Karpas-422 (cell line): ENCODE results near the gene C15orf39. TPM values are rescaled to one million over a fixed set of nuclear protein-coding genes. Genes with fewer than 3 reads are reported as not detected.
"Not testable (repeated sequence)": the region's sequence is repeated elsewhere in the genome, so short reads cannot be mapped to it uniquely, and the experiment has no call there.

Experiments used
- DNase-seq: peaks from one replicate; pipeline ENCODE4 v3.0.0-alpha.2; 2015
- H2AFZ ChIP-seq: fragments of 200-600 bp; sonication (generic); 2 replicates; pipeline ENCODE4 v1.6.1; 2014; ENCODE audit warnings: antibody characterized with exemption, low read length, mixed read lengths
- H3K27ac ChIP-seq: fragments of 200-600 bp; sonication (generic); 2 replicates; pipeline ENCODE4 v1.5.1; 2014; ENCODE audit warnings: mild to moderate bottlenecking, low read length, moderate library complexity
- H3K27me3 ChIP-seq: fragments of 200-600 bp; sonication (generic); 2 replicates; pipeline ENCODE4 v1.6.1; 2014; ENCODE audit warnings: low read length, mixed read lengths
- H3K36me3 ChIP-seq: fragments of 200-600 bp; sonication (generic); 2 replicates; pipeline ENCODE4 v1.6.1; 2014; ENCODE audit warnings: low read length, mixed read lengths; ENCODE audit not compliant: insufficient read depth
- H3K4me1 ChIP-seq: fragments of 200-600 bp; sonication (generic); 2 replicates; pipeline ENCODE4 v1.6.1; 2014; ENCODE audit warnings: mild to moderate bottlenecking, low read length, mixed read lengths
- H3K4me2 ChIP-seq: fragments of 200-600 bp; sonication (generic); 2 replicates; pipeline ENCODE4 v1.6.1; 2014; ENCODE audit warnings: low read length, low read depth, mild to moderate bottlenecking; ENCODE audit not compliant: poor library complexity, severe bottlenecking
- H3K4me3 ChIP-seq: fragments of 200-600 bp; sonication (generic); 2 replicates; pipeline ENCODE4 v1.5.1; 2014; ENCODE audit warnings: mild to moderate bottlenecking, antibody characterized with exemption, low read length, mixed read lengths
- H3K79me2 ChIP-seq: fragments of 200-600 bp; sonication (generic); 2 replicates; pipeline ENCODE4 v1.6.1; 2014; ENCODE audit warnings: mild to moderate bottlenecking, low read length, mixed read lengths
- H3K9ac ChIP-seq: fragments of 200-600 bp; sonication (generic); 2 replicates; pipeline ENCODE4 v1.6.0; 2014; ENCODE audit warnings: low read length
- H3K9me2 ChIP-seq: fragments of 200-600 bp; sonication (generic), shearing (Covaris generic); replicated peaks from 2 replicates; pipeline ENCODE4 v1.6.0; 2014; ENCODE audit warnings: mild to moderate bottlenecking, low read length, moderate library complexity; ENCODE audit not compliant: insufficient read depth
- H3K9me3 ChIP-seq: fragments of 300-700, 200-600 bp; sonication (generic); 2 replicates; pipeline ENCODE4 v1.6.1; 2014; ENCODE audit warnings: low read length, mixed read lengths
- H4K20me1 ChIP-seq: fragments of 200-600 bp; sonication (generic); 2 replicates; pipeline ENCODE4 v1.6.1; 2014; ENCODE audit warnings: mild to moderate bottlenecking, antibody characterized with exemption, low read length, low read depth; ENCODE audit not compliant: insufficient read depth
- small RNA-seq: library from RNA; depleted of rRNA; stranded (forward); fragments of <200 nt; gene quantifications from one replicate; pipeline ENCODE3, GENCODE V24; 2014
- total RNA-seq: library from RNA; depleted of rRNA; stranded (reverse); fragments of >200 nt; shearing (Covaris generic); gene quantifications from 2 replicates; pipeline ENCODE4 v1.2.3, GENCODE V29; 2014; ENCODE audit warnings: low replicate concordance; rRNA removed

The C15orf39 gene
- total RNA-seq, 1 experiment from 2014 or later: 11.3 TPM

- not testable (repeated sequence) for H3K9me3 ChIP-seq, H2AFZ ChIP-seq, H3K27ac ChIP-seq, H3K36me3 ChIP-seq, H3K79me2 ChIP-seq, H3K4me3 ChIP-seq, H3K9me2 ChIP-seq, H3K4me1 ChIP-seq, H3K27me3 ChIP-seq, H4K20me1 ChIP-seq, H3K4me2 ChIP-seq, H3K9ac ChIP-seq, DNase-seq
Measured at GRCh38 chr15:75258034-75258433, 56.4 kb downstream of the C15orf39 start, which contains the start of gene GOLGA6C. TSS of gene GOLGA6C (plus strand) at chr15:75258334. CDS start at chr15:75258599, 265 bp downstream.

GRCh38 chr15:75258620-75259343 is 57.1 kb downstream of the C15orf39 start:
- not testable (repeated sequence) for H3K9ac ChIP-seq, H3K27me3 ChIP-seq, H3K79me2 ChIP-seq, H3K9me2 ChIP-seq, H4K20me1 ChIP-seq, H3K4me1 ChIP-seq, H3K4me2 ChIP-seq, H3K9me3 ChIP-seq, H2AFZ ChIP-seq, H3K36me3 ChIP-seq, H3K27ac ChIP-seq, H3K4me3 ChIP-seq, DNase-seq

GRCh38 chr15:75259873-75260272 is 58.2 kb downstream of the C15orf39 start:
- not testable (repeated sequence) for H3K27ac ChIP-seq, H3K27me3 ChIP-seq, H3K4me2 ChIP-seq, DNase-seq, H2AFZ ChIP-seq, H4K20me1 ChIP-seq, H3K4me1 ChIP-seq, H3K79me2 ChIP-seq, H3K4me3 ChIP-seq, H3K9me2 ChIP-seq, H3K9me3 ChIP-seq, H3K36me3 ChIP-seq, H3K9ac ChIP-seq

Small RNAs within 50 kb of the gene (small RNA-seq; reads per million reads assigned to genes)
- gene AC068338.1: not detected

Other genes starting within 250 kb of the C15orf39 start
- gene RPP25, start 245.1 kb upstream of the C15orf39 start, total RNA-seq: 4.1 and 8.1 TPM in 2 replicates
- gene SCAMP5, start 206.3 kb upstream of the C15orf39 start, total RNA-seq: 46.6 and 54.0 TPM in 2 replicates
- gene PPCDC, start 178.3 kb upstream of the C15orf39 start, total RNA-seq: 19.3 and 30.6 TPM in 2 replicates
- gene GOLGA6C, start 56.5 kb downstream of the C15orf39 start, total RNA-seq: not detected in 2 replicates
- gene GOLGA6D, start 81.0 kb downstream of the C15orf39 start, total RNA-seq: not detected in 2 replicates
- 43.6 and 108 TPM in 2 replicates for gene COMMD4, start 134.2 kb downstream of the C15orf39 start, total RNA-seq
- gene NEIL1, start 145.2 kb downstream of the C15orf39 start, total RNA-seq: 16.2 and 22.0 TPM in 2 replicates
- gene MAN2C1, start 166.7 kb downstream of the C15orf39 start, total RNA-seq: 78.7 and 131 TPM in 2 replicates
- gene SIN3A, start 249.8 kb downstream of the C15orf39 start, total RNA-seq: 28.9 and 45.3 TPM in 2 replicates